ENCODE data around the gene TYK2.

The TYK2 gene

DNA sequence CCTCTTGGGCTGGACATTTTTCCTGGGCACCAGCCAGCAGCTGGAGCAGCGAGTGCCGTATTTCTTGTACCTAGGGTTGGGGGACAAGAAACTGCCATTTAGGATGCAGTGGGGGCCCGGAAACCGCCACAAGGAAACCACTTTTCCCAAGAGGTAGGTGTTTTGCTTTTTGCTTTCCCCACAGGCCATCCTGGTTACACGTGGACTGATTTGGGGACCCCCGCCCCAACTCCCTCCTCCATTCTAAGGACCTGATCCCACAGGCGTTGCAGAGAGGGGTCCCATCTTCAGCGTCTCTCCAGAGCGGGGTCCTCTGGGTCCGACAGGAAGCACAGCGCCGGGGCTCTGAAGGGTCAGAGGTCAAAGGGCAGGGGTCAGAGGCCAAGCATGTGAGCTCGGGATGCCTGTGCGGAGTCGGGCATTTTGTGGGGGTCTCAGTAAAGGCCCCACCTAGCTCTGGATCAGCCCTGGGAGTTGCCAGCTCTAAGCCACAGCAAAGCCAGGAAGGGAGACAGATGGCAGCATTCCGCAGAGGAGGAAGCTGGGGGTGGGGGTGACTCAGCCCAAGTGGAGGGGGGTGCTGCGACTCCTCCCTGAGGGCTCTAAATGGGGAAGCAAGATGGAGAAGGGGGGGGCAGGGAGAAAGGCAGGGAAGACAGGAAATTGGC, 75.1 kb downstream of the TYK2 start:
- DNase-seq: no peak
